HG02870 (cell line): ENCODE measurements around the gene HOXC9.

Source experiments
- ATAC-seq: cut with Tn5 transposase; IDR thresholded peaks from one replicate; pipeline ENCODE4 v1.9.1; 2021; ENCODE audit warnings: mild to moderate bottlenecking, moderate library complexity; ENCODE audit not compliant: unreplicated experiment

HOXC9 gene

GRCh38 chr12:54049108-54049507 lies 49.1 kb downstream of the HOXC9 start:
- ATAC-seq = no peak

GRCh38 chr12:54050482-54050810 lies 50.5 kb downstream of the HOXC9 start:
- no peak for ATAC-seq

- ATAC-seq = no peak
Observed at GRCh38 chr12:54051026-54051842, 51.3 kb downstream of the HOXC9 start.

- ATAC-seq = no peak
Observed at GRCh38 chr12:54051874-54052437, 52.0 kb downstream of the HOXC9 start.

GRCh38 chr12:54052438-54053002 lies 52.6 kb downstream of the HOXC9 start:
- no peak for ATAC-seq
